HG03103 (cell line): Measurements from ENCODE around the gene TNKS1BP1.

Experiments used
- ATAC-seq: cut with Tn5 transposase; IDR thresholded peaks from one replicate; pipeline ENCODE4 v1.9.1; 2021; ENCODE audit warnings: low read depth; ENCODE audit not compliant: unreplicated experiment

TNKS1BP1 gene

GRCh38 chr11:57332694-57333440, 8.1 kb upstream of the TNKS1BP1 start:
- ATAC-seq = no peak

GRCh38 chr11:57331720-57332119, 7.0 kb upstream of the TNKS1BP1 start:
- no peak for ATAC-seq

- no peak for ATAC-seq
Observed at GRCh38 chr11:57330029-57330428, 5.3 kb upstream of the TNKS1BP1 start.

GRCh38 chr11:57327721-57328120, 3.0 kb upstream of the TNKS1BP1 start:
- ATAC-seq = no peak

GRCh38 chr11:57325735-57326048, 940 bp upstream of the TNKS1BP1 start:
- ATAC-seq = no peak

- ATAC-seq = peak; percentile 1
Observed at GRCh38 chr11:57324154-57324885, 432 bp downstream of the TNKS1BP1 start.

- no peak for ATAC-seq
Observed at GRCh38 chr11:57323855-57324153, 948 bp downstream of the TNKS1BP1 start.

- no peak for ATAC-seq
Observed at GRCh38 chr11:57323167-57323854, 1.4 kb downstream of the TNKS1BP1 start.

- ATAC-seq = no peak
Observed at GRCh38 chr11:57322256-57323166, 2.2 kb downstream of the TNKS1BP1 start.

GRCh38 chr11:57321388-57322255, 3.1 kb downstream of the TNKS1BP1 start:
- no peak for ATAC-seq

GRCh38 chr11:57320719-57321387, 3.9 kb downstream of the TNKS1BP1 start:
- no peak for ATAC-seq

- ATAC-seq = no peak
Observed at GRCh38 chr11:57320067-57320718, 4.6 kb downstream of the TNKS1BP1 start.

GRCh38 chr11:57318178-57318577, 6.6 kb downstream of the TNKS1BP1 start:
- ATAC-seq = no peak

- no peak for ATAC-seq
Observed at GRCh38 chr11:57316017-57316416, 8.7 kb downstream of the TNKS1BP1 start.

GRCh38 chr11:57315491-57315890, 9.3 kb downstream of the TNKS1BP1 start:
- ATAC-seq = no peak

GRCh38 chr11:57314221-57314973, 10.4 kb downstream of the TNKS1BP1 start:
- ATAC-seq = no peak

GRCh38 chr11:57313788-57314135, 11.0 kb downstream of the TNKS1BP1 start:
- ATAC-seq = no peak

- no peak for ATAC-seq
Observed at GRCh38 chr11:57313071-57313787, 11.5 kb downstream of the TNKS1BP1 start.
